ENCODE measurements around the gene NELL1.

NELL1 gene

GRCh38 chr11:20887137-20887536 lies 217.8 kb downstream of the NELL1 start:
- no peak for DNase-seq (ENCODE audit: low read depth in 2 of 2)
- H3K4me3 ChIP-seq (replicated peaks in 1 of 2; ENCODE audit: low read depth in 2 of 2, low read length in 2 of 2) = no peak overlapping the region
- TF ChIP-seq, protein P1, sequence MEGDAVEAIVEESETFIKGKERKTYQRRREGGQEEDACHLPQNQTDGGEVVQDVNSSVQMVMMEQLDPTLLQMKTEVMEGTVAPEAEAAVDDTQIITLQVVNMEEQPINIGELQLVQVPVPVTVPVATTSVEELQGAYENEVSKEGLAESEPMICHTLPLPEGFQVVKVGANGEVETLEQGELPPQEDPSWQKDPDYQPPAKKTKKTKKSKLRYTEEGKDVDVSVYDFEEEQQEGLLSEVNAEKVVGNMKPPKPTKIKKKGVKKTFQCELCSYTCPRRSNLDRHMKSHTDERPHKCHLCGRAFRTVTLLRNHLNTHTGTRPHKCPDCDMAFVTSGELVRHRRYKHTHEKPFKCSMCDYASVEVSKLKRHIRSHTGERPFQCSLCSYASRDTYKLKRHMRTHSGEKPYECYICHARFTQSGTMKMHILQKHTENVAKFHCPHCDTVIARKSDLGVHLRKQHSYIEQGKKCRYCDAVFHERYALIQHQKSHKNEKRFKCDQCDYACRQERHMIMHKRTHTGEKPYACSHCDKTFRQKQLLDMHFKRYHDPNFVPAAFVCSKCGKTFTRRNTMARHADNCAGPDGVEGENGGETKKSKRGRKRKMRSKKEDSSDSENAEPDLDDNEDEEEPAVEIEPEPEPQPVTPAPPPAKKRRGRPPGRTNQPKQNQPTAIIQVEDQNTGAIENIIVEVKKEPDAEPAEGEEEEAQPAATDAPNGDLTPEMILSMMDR (IDR thresholded peaks at IDR 0.05; ENCODE audit: low read depth, low read length) = no peak

DNA sequence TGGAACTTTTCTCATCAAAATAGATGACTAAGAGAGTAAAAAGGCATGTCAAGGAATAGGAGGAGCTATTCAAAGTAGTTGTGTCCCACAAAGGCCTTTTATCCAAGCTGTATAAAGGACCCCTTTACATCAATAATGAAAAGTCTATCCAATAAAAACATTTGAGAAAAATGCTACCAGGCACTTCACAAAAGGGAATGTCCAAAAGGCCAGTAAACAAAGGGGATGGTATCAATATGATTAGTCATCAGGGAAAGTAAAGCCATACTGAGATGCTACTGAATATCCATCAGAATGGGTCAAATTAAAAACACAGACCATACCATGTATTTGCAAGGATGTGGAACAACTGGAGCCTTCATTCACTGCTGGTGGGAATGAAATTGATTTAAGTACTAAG lies 224.9 kb downstream of the NELL1 start:
- TF ChIP-seq, protein P1 (IDR thresholded peaks at IDR 0.05; ENCODE audit: low read depth, low read length) = no peak

DNA sequence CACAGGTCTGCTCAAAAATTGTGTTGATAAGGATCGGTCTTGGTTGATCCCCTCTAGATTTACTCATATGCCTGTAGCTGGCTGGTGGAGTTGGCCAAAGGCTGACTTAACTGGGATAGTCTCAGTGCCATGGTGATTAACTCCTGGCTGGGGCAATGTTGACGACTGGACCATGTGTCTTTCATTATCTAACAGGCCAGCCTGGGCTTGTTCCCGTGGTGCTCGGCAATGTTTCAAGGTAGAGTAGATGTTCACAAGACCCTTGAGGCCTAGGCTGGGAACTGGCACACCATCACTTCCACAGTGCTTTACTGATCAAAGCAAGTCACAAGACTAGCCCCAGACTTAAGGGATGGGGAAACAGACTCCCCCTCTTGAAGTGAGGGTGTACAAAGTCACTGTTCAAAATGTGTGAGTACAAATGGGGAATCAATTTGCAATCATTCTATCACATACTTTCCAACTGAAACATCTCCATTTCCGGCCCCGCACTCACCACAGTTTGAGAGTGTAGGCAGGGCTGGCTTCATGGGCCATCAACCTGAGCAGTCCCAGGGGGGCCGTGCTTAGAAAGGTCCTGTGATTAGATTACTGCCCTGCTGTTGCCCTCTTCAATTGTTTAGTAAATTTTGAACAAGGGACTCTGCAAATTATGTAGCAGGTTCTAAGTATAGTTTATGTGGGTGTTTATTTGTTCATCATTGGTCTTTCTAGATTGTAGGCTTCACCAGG lies 240.8 kb downstream of the NELL1 start:
- no peak for DNase-seq (ENCODE audit: low read depth in 2 of 2)
- TF ChIP-seq, protein P1 (IDR thresholded peaks at IDR 0.05; ENCODE audit: low read depth, low read length) = no peak
- H3K4me3 ChIP-seq (replicated peaks in 1 of 2; ENCODE audit: low read depth in 2 of 2, low read length in 2 of 2) = no peak overlapping the region

More for the DNA sequence above, 224.9 kb downstream of the NELL1 start:
- no peak overlapping the region for H3K4me3 ChIP-seq (replicated peaks in 1 of 2; ENCODE audit: low read depth in 2 of 2, low read length in 2 of 2)
- no peak for DNase-seq (ENCODE audit: low read depth in 2 of 2)

DNA sequence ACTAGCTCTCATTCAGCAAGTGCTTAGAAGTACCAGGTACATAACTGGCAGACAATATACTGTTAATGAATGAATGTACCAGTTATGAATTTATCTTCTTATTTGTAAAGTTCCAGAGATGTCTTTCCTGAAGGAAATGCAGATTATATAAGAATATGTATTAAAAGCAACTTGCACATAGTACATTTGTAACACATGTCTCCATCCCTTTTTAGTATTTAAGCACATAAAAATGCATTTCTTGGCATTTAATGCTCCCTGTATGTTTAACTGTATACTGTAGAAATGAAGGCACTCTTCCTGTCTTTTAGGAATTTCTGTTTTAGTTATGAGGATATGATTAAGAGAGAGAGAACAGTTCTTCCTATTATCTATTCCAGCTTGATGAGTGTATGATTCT lies 241.3 kb downstream of the NELL1 start:
- H3K4me3 ChIP-seq (replicated peaks in 1 of 2; ENCODE audit: low read depth in 2 of 2, low read length in 2 of 2) = no peak overlapping the region

GRCh38 chr11:20912065-20912821 lies 242.9 kb downstream of the NELL1 start:
- H3K4me3 ChIP-seq (replicated peaks in 1 of 2; ENCODE audit: low read depth in 2 of 2, low read length in 2 of 2) = no peak overlapping the region
- TF ChIP-seq, protein P1 (IDR thresholded peaks at IDR 0.05; ENCODE audit: low read depth, low read length) = no peak
- DNase-seq (ENCODE audit: low read depth in 2 of 2) = no peak

More for the DNA sequence above, 241.3 kb downstream of the NELL1 start:
- TF ChIP-seq, protein P1 (IDR thresholded peaks at IDR 0.05; ENCODE audit: low read depth, low read length) = no peak
- DNase-seq (ENCODE audit: low read depth in 2 of 2) = no peak

DNA sequence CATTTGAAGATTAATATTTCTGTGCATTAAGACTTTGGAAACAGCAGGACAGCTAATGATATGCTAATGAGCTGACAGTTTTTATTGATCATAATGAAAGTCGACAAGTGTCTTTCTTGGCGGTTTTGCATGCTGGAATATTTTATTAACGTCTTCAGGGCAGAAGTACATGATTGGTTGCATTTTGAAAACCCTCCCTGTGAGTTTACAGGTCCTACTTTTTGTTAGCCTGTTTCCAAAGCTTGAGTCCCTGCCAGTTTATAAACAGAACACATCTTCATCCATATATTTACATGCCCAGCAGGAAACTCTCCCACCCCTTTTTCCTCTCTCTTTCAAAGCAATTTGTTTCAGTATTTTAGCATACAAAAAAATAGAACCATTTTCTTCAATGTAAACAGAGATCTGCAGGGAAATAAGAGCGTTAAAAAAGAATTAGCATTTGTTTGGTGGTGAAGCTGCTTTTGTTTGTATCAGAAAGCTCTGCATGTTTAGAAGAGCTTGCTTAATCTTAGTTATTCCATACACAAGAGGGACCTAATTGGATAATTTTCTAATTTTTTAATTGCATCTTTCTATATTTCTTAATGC lies 243.6 kb downstream of the NELL1 start:
- no peak overlapping the region for H3K4me3 ChIP-seq (replicated peaks in 1 of 2; ENCODE audit: low read depth in 2 of 2, low read length in 2 of 2)
- DNase-seq (ENCODE audit: low read depth in 2 of 2) = no peak
- TF ChIP-seq, protein P1 (IDR thresholded peaks at IDR 0.05; ENCODE audit: low read depth, low read length) = no peak

All from cardiac fibroblast (primary cell).